HepG2 (cell line): Measurements from ENCODE around the gene TMED9. TPM values are rescaled to one million over a fixed set of nuclear protein-coding genes. Genes with fewer than 3 reads are reported as not detected.
"Not testable (repeated sequence)": the region's sequence is repeated elsewhere in the genome, so short reads cannot be mapped to it uniquely, and the experiment has no call there.

Source experiments
- ATAC-seq: fragments of 200-7000 bp; cut with Tn5 transposase; 3 replicates; pipeline ENCODE4 v1.9.1; 2020; ENCODE audit warnings: mild to moderate bottlenecking, moderate library complexity
- BruUV-seq: library from RNA; stranded (reverse); fragments of 400-500 nt; replicated peaks from 2 replicates; lab custom pipeline; 2021; lab: Mats Ljungman, UMichigan
- CTCF ChIA-PET: fragments of 300-600 bp; formaldehyde crosslinking; extraction: SDS; loops from one replicate; lab custom pipeline; 2021; ENCODE audit warnings: low total read pairs, inconsistent platforms, low intra/inter-chr PET ratio; lab: Yijun Ruan, JAX
- POLR2A ChIA-PET: fragments of 350-600 bp; sonication (Branson Sonifier 250); formaldehyde crosslinking; loops from one replicate; lab custom pipeline; 2020; ENCODE audit warnings: antibody characterized with exemption, inconsistent platforms; lab: Yijun Ruan, JAX
- DNase-seq: peaks from one replicate; pipeline ENCODE4 v3.0.0-alpha.2; 2015; ENCODE audit warnings: low spot score
- FAIRE-seq: peaks from 3 replicates; lab custom pipeline; 2011; peaks lifted over from hg19 to GRCh38; lab: Jason Lieb, UNC
- H2AFZ ChIP-seq: one replicate; pipeline ENCODE4 v1.6.1; 2011; ENCODE audit warnings: low read length, inconsistent platforms
- H3K27ac ChIP-seq: fragments of 300-600 bp; 3 replicates; pipeline ENCODE4 v1.8.0; 2011; ENCODE audit warnings: mixed run types, mild to moderate bottlenecking, mixed read lengths, low read length, inconsistent platforms; ENCODE audit not compliant: insufficient read depth; ENCODE audit errors: extremely low read length
- H3K27me3 ChIP-seq, 2 experiments: fragments of 200-600 bp in 1 of 2; 2 replicates in 1 of 2; 3 replicates in 1 of 2; pipeline versions ENCODE4 v1.6.0 to v1.8.0; 2011; ENCODE audit warnings: low read length in 2 of 2, mild to moderate bottlenecking in 2 of 2, moderate library complexity in 2 of 2, inconsistent platforms in 1 of 2; ENCODE audit not compliant: insufficient read depth in 2 of 2, control insufficient read depth in 1 of 2
- H3K36me3 ChIP-seq, 2 experiments: fragments of 200-600 bp in 1 of 2; replicated peaks in 1 of 2; 2 replicates in 1 of 2; 3 replicates in 1 of 2; pipeline versions ENCODE4 v1.5.1 to v1.8.0; 2011; ENCODE audit warnings: low read length in 2 of 2, inconsistent platforms in 1 of 2; ENCODE audit not compliant: insufficient read depth in 2 of 2, control insufficient read depth in 1 of 2
- H3K4me1 ChIP-seq: 2 replicates; pipeline ENCODE4 v1.5.1; 2012; ENCODE audit warnings: low read length, inconsistent platforms; ENCODE audit not compliant: insufficient read depth
- H3K4me2 ChIP-seq: 2 replicates; pipeline ENCODE4 v1.6.0; 2011; ENCODE audit warnings: low read depth, low read length, inconsistent platforms
- H3K4me3 ChIP-seq, 3 experiments: fragments of 200-600 bp in 1 of 3; sonication (generic), shearing (Covaris generic) in 1 of 3; replicated peaks in 1 of 3; 2 replicates each; pipeline ENCODE4 v1.5.1; 2011 to 2016; ENCODE audit warnings: low read length in 3 of 3, inconsistent platforms in 2 of 3, low read depth in 2 of 3, mild to moderate bottlenecking in 2 of 3, control low read depth in 1 of 3, mixed read lengths in 1 of 3; ENCODE audit not compliant: insufficient read depth in 1 of 3
- H3K79me2 ChIP-seq: one replicate; pipeline ENCODE4 v1.6.1; 2011; ENCODE audit warnings: low read length, inconsistent platforms; ENCODE audit not compliant: insufficient read depth
- H3K9ac ChIP-seq: 2 replicates; pipeline ENCODE4 v1.6.0; 2011; ENCODE audit warnings: mild to moderate bottlenecking, low read depth, low read length, inconsistent platforms; ENCODE audit not compliant: insufficient read depth
- H3K9me3 ChIP-seq: 2 replicates; pipeline ENCODE4 v1.5.1; 2012; ENCODE audit warnings: mild to moderate bottlenecking, low read length
- H4K20me1 ChIP-seq: 2 replicates; pipeline ENCODE4 v1.6.0; 2011; ENCODE audit warnings: inconsistent platforms, mild to moderate bottlenecking, low read length, moderate library complexity; ENCODE audit not compliant: insufficient read depth
- MED8 ChIP-seq: sonication (generic); formaldehyde crosslinking; IDR thresholded peaks from 2 replicates; pipeline ENCODE4 v1.8.1; 2023; ENCODE audit warnings: mild to moderate bottlenecking, missing genetic modification reagents; ENCODE audit not compliant: insufficient replicate concordance
- NCOA2 ChIP-seq: sonication (generic); formaldehyde crosslinking; IDR thresholded peaks from 2 replicates; pipeline ENCODE4 v1.8.0; 2022; ENCODE audit warnings: inconsistent platforms
- SETDB1 ChIP-seq: sonication (generic); formaldehyde crosslinking; IDR thresholded peaks from 2 replicates; pipeline ENCODE4 v1.5.1; 2020; ENCODE audit warnings: missing genetic modification reagents, mild to moderate bottlenecking, borderline replicate concordance
- ZMYM4 ChIP-seq: sonication (generic); formaldehyde crosslinking; IDR thresholded peaks from 2 replicates; pipeline ENCODE4 v1.8.1; 2023; ENCODE audit warnings: mild to moderate bottlenecking, missing genetic modification reagents
- ZNF10 ChIP-seq: sonication (generic); formaldehyde crosslinking; IDR thresholded peaks from 2 replicates; pipeline ENCODE4 v1.4.0; 2020; ENCODE audit warnings: mild to moderate bottlenecking, low read depth, missing genetic modification reagents, borderline replicate concordance
- ZNF383 ChIP-seq: sonication (generic); formaldehyde crosslinking; IDR thresholded peaks from 2 replicates; pipeline ENCODE4 v1.4.0; 2020; ENCODE audit warnings: missing genetic modification reagents, mild to moderate bottlenecking, borderline replicate concordance
- ZNF562 ChIP-seq: sonication (generic); formaldehyde crosslinking; IDR thresholded peaks from 2 replicates; pipeline ENCODE4 v1.8.0; 2022; ENCODE audit warnings: missing genetic modification reagents, borderline replicate concordance
- ZNF780A ChIP-seq: sonication (generic); formaldehyde crosslinking; IDR thresholded peaks from 2 replicates; pipeline ENCODE4 v1.8.0; 2022; ENCODE audit warnings: mild to moderate bottlenecking, missing genetic modification reagents, moderate library complexity
- WGBS: methylation state at CpG from one replicate; pipeline ENCODE4 v1.1.6; 2017; ENCODE audit warnings: low lambda C conversion rate; 5-methylcytosine and 5-hydroxymethylcytosine counted together
- in situ Hi-C: cut with HindIII; loops from 2 replicates; pipeline ENCODE4 v1.10.0; 2017; ENCODE audit warnings: low pct_unique_long_range_greater_than_20kb; ENCODE audit not compliant: extremely low pct_ligation_motif_present
- intact Hi-C: fragments of 100-400 bp; cut with micrococcal nuclease; formaldehyde crosslinking; loops from one replicate; pipeline ENCODE4 v1.10.0; 2022; ENCODE audit not compliant: unreplicated experiment
- polyA plus RNA-seq, 8 experiments: library from polyadenylated mRNA; depleted of rRNA in 3 of 8; stranded (reverse) in 7 of 8; unstranded in 1 of 8; fragments of >200 nt; fragmentation: Illumina TruSeq in 4 of 8; extraction: Trizol in 4 of 8; gene quantifications; 2 replicates each; pipeline versions ENCODE4 v1.2.1 to v1.2.3, GENCODE V29; 2011 to 2016; ENCODE audit warnings: low read depth in 4 of 8, missing spikeins in 1 of 8, mixed read lengths in 1 of 8; ENCODE audit not compliant: insufficient read depth in 1 of 8
- total RNA-seq, 5 experiments: library from RNA; depleted of rRNA; stranded (reverse); fragments of >200 nt; fragmentation: Illumina TruSeq; extraction: Trizol; gene quantifications; 2 replicates each; pipeline ENCODE4 v1.2.3, GENCODE V29; 2016; ENCODE audit warnings: low read depth in 1 of 5
- TF ChIP-seq, protein P1 (sequence below): sonication (generic); formaldehyde crosslinking; conservative IDR thresholded peaks from 2 replicates; pipeline ENCODE4 v1.5.0; 2020; ENCODE audit warnings: missing genetic modification reagents

The TMED9 gene
- total and polyA plus RNA-seq, 2 of the 13 experiments (the other 11 are each of a cell fraction or from before 2014, with no cell fraction given) = 161 to 350 TPM

DNA sequence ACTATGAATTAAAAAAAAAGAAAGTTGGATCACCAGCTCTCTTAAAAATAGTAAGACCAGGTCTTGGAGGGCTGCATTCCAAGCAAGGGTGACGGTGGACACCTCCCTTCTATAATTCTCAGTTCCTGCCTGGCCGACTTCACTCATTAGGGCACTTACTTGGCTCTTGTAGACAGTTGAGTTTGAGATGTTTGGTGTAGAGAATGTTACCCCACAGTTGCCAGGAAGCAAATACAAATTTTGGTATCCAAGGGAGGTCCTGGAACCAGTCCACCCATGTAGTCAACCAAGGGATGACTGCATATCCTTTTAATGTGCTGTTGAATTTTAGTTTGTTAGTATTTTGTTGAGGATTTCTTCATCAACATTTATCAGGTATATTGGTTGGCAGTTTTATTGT is 28.6 kb downstream of the TMED9 start:
- H3K9ac ChIP-seq = no peak overlapping the region
- H3K4me1 ChIP-seq = no peaks in the 10 kb centered on the region
- FAIRE-seq (no peak), ATAC-seq (no peak), DNase-seq (no peak)
- in situ Hi-C loops (loop anchor here (25.0 kb wide), 1 partner anchor 442 kb away; no protein-coding TSS in a partner anchor), intact Hi-C loops (no loop called here)
- H3K79me2 ChIP-seq = no peaks in the 10 kb centered on the region
- H3K36me3 ChIP-seq = no peaks in the 10 kb centered on the region
- CTCF ChIA-PET = no interaction called here
- no peaks in the 10 kb centered on the region for H3K27me3 ChIP-seq
- no peak overlapping the region for H3K4me2 ChIP-seq
- TF ChIP-seq ZNF562 (CRISPR knock-in tag) (no peak), NCOA2 (no peak), ZNF780A (CRISPR knock-in tag) (no peak), ZNF10 (CRISPR knock-in tag) (no peak), ZMYM4 (CRISPR knock-in tag) (no peak), ZNF383 (no peak), MED8 (no peak), SETDB1 (CRISPR knock-in tag) (no peak)
- TF ChIP-seq, protein P1, sequence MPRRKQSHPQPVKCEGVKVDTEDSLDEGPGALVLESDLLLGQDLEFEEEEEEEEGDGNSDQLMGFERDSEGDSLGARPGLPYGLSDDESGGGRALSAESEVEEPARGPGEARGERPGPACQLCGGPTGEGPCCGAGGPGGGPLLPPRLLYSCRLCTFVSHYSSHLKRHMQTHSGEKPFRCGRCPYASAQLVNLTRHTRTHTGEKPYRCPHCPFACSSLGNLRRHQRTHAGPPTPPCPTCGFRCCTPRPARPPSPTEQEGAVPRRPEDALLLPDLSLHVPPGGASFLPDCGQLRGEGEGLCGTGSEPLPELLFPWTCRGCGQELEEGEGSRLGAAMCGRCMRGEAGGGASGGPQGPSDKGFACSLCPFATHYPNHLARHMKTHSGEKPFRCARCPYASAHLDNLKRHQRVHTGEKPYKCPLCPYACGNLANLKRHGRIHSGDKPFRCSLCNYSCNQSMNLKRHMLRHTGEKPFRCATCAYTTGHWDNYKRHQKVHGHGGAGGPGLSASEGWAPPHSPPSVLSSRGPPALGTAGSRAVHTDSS (CRISPR knock-in tag) = no peak
- no peak overlapping the region for H3K27ac ChIP-seq
- BruUV-seq = no TSS peak
- POLR2A ChIA-PET = no interaction called here
- no peak overlapping the region for H2AFZ ChIP-seq
- H3K4me3 ChIP-seq = no peak overlapping the region
- no peaks in the 10 kb centered on the region for H4K20me1 ChIP-seq
- H3K9me3 ChIP-seq = no peaks in the 10 kb centered on the region
- WGBS = 29% methylated on average over 2 of the region's 2 CpGs

DNA sequence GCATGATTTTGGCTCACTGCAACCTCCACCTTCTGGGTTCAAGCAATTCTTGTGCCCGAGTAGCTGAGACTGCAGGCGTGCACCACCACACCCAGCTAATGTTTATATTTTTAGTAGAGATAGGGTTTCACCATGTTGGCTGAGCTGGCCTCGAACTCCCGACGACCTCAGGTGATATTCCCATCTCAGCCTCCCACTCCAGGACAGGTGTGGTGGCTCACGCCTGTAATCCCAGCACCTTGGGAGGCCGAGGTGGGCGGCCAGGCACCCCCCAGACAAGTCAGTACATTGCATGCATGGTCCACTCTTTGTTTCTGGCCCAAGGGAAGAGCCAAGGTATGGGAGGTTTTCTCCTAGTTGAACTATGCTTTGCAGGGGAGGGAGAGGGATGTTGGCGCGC is 32.2 kb downstream of the TMED9 start:
- FAIRE-seq, H2AFZ ChIP-seq, CTCF ChIA-PET, ATAC-seq, H3K79me2 ChIP-seq, H3K4me2 ChIP-seq, H3K27ac ChIP-seq, H3K4me1 ChIP-seq, DNase-seq, intact Hi-C loops, BruUV-seq, H3K4me3 ChIP-seq, H3K9me3 ChIP-seq, H3K9ac ChIP-seq, POLR2A ChIA-PET, H3K36me3 ChIP-seq, H3K27me3 ChIP-seq, H4K20me1 ChIP-seq: not testable (repeated sequence)
- WGBS = 56% methylated on average over 7 of the region's 10 CpGs
- in situ Hi-C loops = loop anchor here (25.0 kb wide), 1 partner anchor 438 kb away; no protein-coding TSS in a partner anchor

DNA sequence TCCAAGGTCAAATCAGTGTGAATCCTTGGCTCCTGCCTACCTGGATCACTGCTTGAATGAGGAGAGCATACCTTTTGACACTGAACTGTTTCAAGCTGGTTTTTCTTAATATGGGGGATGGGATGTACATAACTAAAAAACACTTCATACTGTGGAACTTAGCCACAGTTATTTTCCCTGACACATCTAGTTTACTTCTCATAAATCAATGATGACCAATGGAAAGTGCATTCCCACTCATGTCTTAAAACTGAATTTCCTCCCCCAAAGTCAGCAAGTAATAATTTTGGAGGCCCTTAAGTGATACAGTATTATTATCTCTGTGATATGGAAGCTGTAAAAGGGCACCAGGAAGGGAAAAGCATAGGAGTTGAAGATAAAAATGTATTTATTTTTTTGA is 38.2 kb downstream of the TMED9 start:
- H3K36me3 ChIP-seq, H3K27me3 ChIP-seq, CTCF ChIA-PET, in situ Hi-C loops, ATAC-seq, H3K4me3 ChIP-seq, H3K9ac ChIP-seq, DNase-seq, H3K79me2 ChIP-seq, H3K4me2 ChIP-seq, H3K4me1 ChIP-seq, H4K20me1 ChIP-seq, H2AFZ ChIP-seq, POLR2A ChIA-PET, BruUV-seq, FAIRE-seq, intact Hi-C loops, H3K27ac ChIP-seq, H3K9me3 ChIP-seq: not testable (repeated sequence)
